Measurements from ENCODE around the gene SYT15. TPM values are rescaled to one million over a fixed set of nuclear protein-coding genes. Genes with fewer than 3 reads are reported as not detected.

Gene SYT15
- total and polyA plus RNA-seq, 10 donors: 0.20 to 8.4 (median 2.4) TPM

GRCh38 chr10:46536171-46536570 lies 42.8 kb upstream of the SYT15 start:
- Histone ChIP-seq H3K4me3 (no peak overlapping the region), H3K4me1 (peaks cover 0 to 5% (median 2%) of the 10 kb centered on the region in 6 donors), H3K36me3 (no peaks in the 10 kb centered on the region), H3K27ac (no peak overlapping the region), H3K9me3 (no peaks in the 10 kb centered on the region), H3K27me3 (replicated peaks in 1 of 7) (peaks cover 0 to 52% (median 13%) of the 10 kb centered on the region in 7 donors)
- WGBS, 5 donors: 81 to 90% (median 87%) methylated on average over 6 of the region's 6 CpGs
- intact Hi-C loops (cut with DNase I; ENCODE audit: low total_unique reads): no loop called here
- DNase-seq: peak; percentile 59
- TF ChIP-seq POLR2AphosphoS5 (IDR thresholded peaks at IDR 0.05): no peak

- WGBS, 5 donors: 75 to 88% (median 86%) methylated on average over 5 of the region's 5 CpGs
- Histone ChIP-seq H3K4me1 (peaks cover 0 to 7% (median 3%) of the 10 kb centered on the region in 6 donors), H3K27ac (no peak overlapping the region), H3K4me3 (no peak overlapping the region), H3K9me3 (no peaks in the 10 kb centered on the region), H3K27me3 (replicated peaks in 1 of 7) (peaks cover 0 to 58% (median 15%) of the 10 kb centered on the region in 7 donors), H3K36me3 (no peaks in the 10 kb centered on the region)
- DNase-seq: peak; percentile 64
- intact Hi-C loops (cut with DNase I; ENCODE audit: low total_unique reads): no loop called here
- TF ChIP-seq POLR2A (IDR thresholded peaks at IDR 0.05) (no peak), CTCF (IDR thresholded peaks at IDR 0.05 in 8 of 11, conservative IDR thresholded peaks at IDR 0.05 in 3 of 11) (no peak), POLR2AphosphoS5 (IDR thresholded peaks at IDR 0.05) (no peak)
Measured at GRCh38 chr10:46536781-46537180, 42.1 kb upstream of the SYT15 start.

GRCh38 chr10:46537309-46537708 lies 41.6 kb upstream of the SYT15 start:
- Histone ChIP-seq H3K36me3 (no peaks in the 10 kb centered on the region), H3K4me1 (peaks cover 0 to 7% (median 3%) of the 10 kb centered on the region in 6 donors), H3K4me3 (no peak overlapping the region), H3K9me3 (no peaks in the 10 kb centered on the region), H3K27me3 (replicated peaks in 1 of 7) (peaks cover 0 to 63% (median 15%) of the 10 kb centered on the region in 7 donors), H3K27ac (no peak overlapping the region)
- intact Hi-C loops (cut with DNase I; ENCODE audit: low total_unique reads): no loop called here
- no peak for DNase-seq
- no peak for TF ChIP-seq POLR2A (IDR thresholded peaks at IDR 0.05)
- TF ChIP-seq POLR2AphosphoS5 (IDR thresholded peaks at IDR 0.05): no peak
- TF ChIP-seq CTCF (IDR thresholded peaks at IDR 0.05 in 8 of 11, conservative IDR thresholded peaks at IDR 0.05 in 3 of 11): no peak
- WGBS, 5 donors: 77 to 88% (median 83%) methylated on average over 5 of the region's 5 CpGs

GRCh38 chr10:46538155-46538554 lies 40.8 kb upstream of the SYT15 start:
- intact Hi-C loops (cut with DNase I; ENCODE audit: low total_unique reads): no loop called here
- Histone ChIP-seq H3K27ac (no peak overlapping the region), H3K9me3 (no peaks in the 10 kb centered on the region), H3K4me3 (no peak overlapping the region), H3K36me3 (no peaks in the 10 kb centered on the region), H3K4me1 (peaks cover 0 to 7% (median 3%) of the 10 kb centered on the region in 6 donors), H3K27me3 (replicated peaks in 1 of 7) (peaks cover 0 to 72% (median 15%) of the 10 kb centered on the region in 7 donors)
- WGBS, 5 donors: 89 to 95% (median 92%) methylated on average over 5 of the region's 5 CpGs
- no peak for TF ChIP-seq CTCF (IDR thresholded peaks at IDR 0.05 in 8 of 11, conservative IDR thresholded peaks at IDR 0.05 in 3 of 11)
- no peak for TF ChIP-seq POLR2AphosphoS5 (IDR thresholded peaks at IDR 0.05)
- no peak for TF ChIP-seq POLR2A (IDR thresholded peaks at IDR 0.05)
- DNase-seq: no peak

Data from spleen (tissue), 11 donors.